Dedifferentiated amniotic fluid mesenchymal stem cell (primary cell): ENCODE results near the gene SEC14L1.
"Not testable (repeated sequence)": the region's sequence is repeated elsewhere in the genome, so short reads cannot be mapped to it uniquely, and the experiment has no call there.

Experiments
- DNase-seq: peaks from one replicate; pipeline ENCODE4 v3.0.0-alpha.2; 2016; ENCODE audit errors: extremely low spot score

Gene SEC14L1

GRCh38 chr17:77141846-77142449, 1.2 kb downstream of the SEC14L1 start:
- no peak for DNase-seq

GRCh38 chr17:77142689-77143088, 1.9 kb downstream of the SEC14L1 start:
- no peak for DNase-seq

GRCh38 chr17:77143306-77143705, 2.5 kb downstream of the SEC14L1 start:
- DNase-seq, result no peak

GRCh38 chr17:77144227-77144626, 3.5 kb downstream of the SEC14L1 start:
- no peak for DNase-seq

GRCh38 chr17:77145224-77145611, 4.4 kb downstream of the SEC14L1 start:
- no peak for DNase-seq

GRCh38 chr17:77145612-77146245, 5.0 kb downstream of the SEC14L1 start:
- DNase-seq, result peak; percentile 88

GRCh38 chr17:77146246-77146632, 5.5 kb downstream of the SEC14L1 start:
- DNase-seq, result no peak

- no peak for DNase-seq
Observed at GRCh38 chr17:77146882-77147281, 6.1 kb downstream of the SEC14L1 start.

GRCh38 chr17:77147357-77147801, 6.6 kb downstream of the SEC14L1 start:
- DNase-seq, result no peak

GRCh38 chr17:77148077-77148939, 7.5 kb downstream of the SEC14L1 start:
- DNase-seq, result no peak

- no peak for DNase-seq
Observed at GRCh38 chr17:77148940-77149510, 8.3 kb downstream of the SEC14L1 start.

- DNase-seq, result no peak
Observed at GRCh38 chr17:77150196-77150595, 9.4 kb downstream of the SEC14L1 start.

- no peak for DNase-seq
Observed at GRCh38 chr17:77151186-77151585, 10.4 kb downstream of the SEC14L1 start.

GRCh38 chr17:77152056-77152455, 11.3 kb downstream of the SEC14L1 start:
- DNase-seq, result not testable (repeated sequence)

- no peak for DNase-seq
Observed at GRCh38 chr17:77153472-77153871, 12.7 kb downstream of the SEC14L1 start.

- no peak for DNase-seq
Observed at GRCh38 chr17:77153999-77154586, 13.3 kb downstream of the SEC14L1 start.

GRCh38 chr17:77155125-77155524, 14.4 kb downstream of the SEC14L1 start:
- no peak for DNase-seq

- not testable (repeated sequence) for DNase-seq
Observed at GRCh38 chr17:77157766-77158165, 17.0 kb downstream of the SEC14L1 start.

GRCh38 chr17:77160091-77160874, 19.5 kb downstream of the SEC14L1 start:
- peak; percentile 34 for DNase-seq

- no peak for DNase-seq
Observed at GRCh38 chr17:77160875-77161530, 20.2 kb downstream of the SEC14L1 start.

- no peak for DNase-seq
Observed at GRCh38 chr17:77161953-77162352, 21.2 kb downstream of the SEC14L1 start.
